Left lung (tissue), 10 donors: ENCODE measurements around the gene CPNE4. TPM values are rescaled to one million over a fixed set of nuclear protein-coding genes. Genes with fewer than 3 reads are reported as not detected.

Source experiments
- ATAC-seq: fragments of 200-7000 bp; cut with Tn5 transposase; one replicate; pipeline ENCODE4 v1.9.1; 2020; ENCODE audit warnings: moderate library complexity
- DNase-seq, 4 donors: peaks; one replicate each; pipeline ENCODE4 v3.0.0-alpha.2; 2013 to 2020
- H3K27ac ChIP-seq, 2 donors: fragments of 200-600 bp; sonication (generic) in 1 of 2; one replicate each; pipeline versions ENCODE4 v1.5.0 to v1.8.0; 2020 to 2021
- H3K27me3 ChIP-seq, 2 donors: fragments of 200-600 bp; sonication (generic) in 1 of 2; one replicate each; pipeline versions ENCODE4 v1.5.0 to v1.8.0; 2020 to 2021
- H3K36me3 ChIP-seq, 2 donors: fragments of 200-600 bp; sonication (generic) in 1 of 2; one replicate each; pipeline versions ENCODE4 v1.5.0 to v1.8.0; 2020 to 2021
- H3K4me1 ChIP-seq, 2 donors: fragments of 200-600 bp; one replicate each; pipeline ENCODE4 v1.8.0; 2021
- H3K4me3 ChIP-seq, 2 donors: fragments of 200-600 bp; sonication (generic) in 1 of 2; one replicate each; pipeline versions ENCODE4 v1.5.0 to v1.8.0; 2020 to 2021; ENCODE audit warnings: mild to moderate bottlenecking in 1 of 2
- H3K9me3 ChIP-seq, 2 donors: fragments of 200-600 bp; sonication (generic) in 1 of 2; one replicate each; pipeline versions ENCODE4 v1.5.0 to v1.8.0; 2020 to 2021
- intact Hi-C, 2 donors: fragments of 100-400 bp; cut with DNase I; formaldehyde crosslinking; loops; one replicate each; pipeline versions ENCODE4 v1.11.2 to v1.14.2; 2022
- polyA plus RNA-seq, 6 donors: library from polyadenylated mRNA; unstranded; fragments of 120-200 nt; gene quantifications; one replicate each; pipeline ENCODE4 v1.2.1, GENCODE V29; 2013; ENCODE audit not compliant: insufficient read length in 6 of 6
- total RNA-seq, 2 donors: library from RNA; stranded (reverse); fragmentation: NEBNext Ultra II Directional; extraction: Animal tissue kit (Norgen Biotek cat#: 25700); gene quantifications; one replicate each; pipeline ENCODE4 v1.2.1, GENCODE V29; 2021
- TF ChIP-seq, protein P1 (sequence below), 2 donors: fragments of 200-600 bp; sonication (generic) in 1 of 2; IDR thresholded peaks; one replicate each; pipeline versions ENCODE4 v1.5.0 to v1.8.0; 2021; ENCODE audit warnings: antibody characterized with exemption in 2 of 2
- donor health status: DM: no; HTN: yes; CAD: no.
- donor health status: DM: no; HTN: no; CAD: no.

The CPNE4 gene
- total and polyA plus RNA-seq, 8 donors: 0.24 to 2.1 (median 0.85) TPM

DNA sequence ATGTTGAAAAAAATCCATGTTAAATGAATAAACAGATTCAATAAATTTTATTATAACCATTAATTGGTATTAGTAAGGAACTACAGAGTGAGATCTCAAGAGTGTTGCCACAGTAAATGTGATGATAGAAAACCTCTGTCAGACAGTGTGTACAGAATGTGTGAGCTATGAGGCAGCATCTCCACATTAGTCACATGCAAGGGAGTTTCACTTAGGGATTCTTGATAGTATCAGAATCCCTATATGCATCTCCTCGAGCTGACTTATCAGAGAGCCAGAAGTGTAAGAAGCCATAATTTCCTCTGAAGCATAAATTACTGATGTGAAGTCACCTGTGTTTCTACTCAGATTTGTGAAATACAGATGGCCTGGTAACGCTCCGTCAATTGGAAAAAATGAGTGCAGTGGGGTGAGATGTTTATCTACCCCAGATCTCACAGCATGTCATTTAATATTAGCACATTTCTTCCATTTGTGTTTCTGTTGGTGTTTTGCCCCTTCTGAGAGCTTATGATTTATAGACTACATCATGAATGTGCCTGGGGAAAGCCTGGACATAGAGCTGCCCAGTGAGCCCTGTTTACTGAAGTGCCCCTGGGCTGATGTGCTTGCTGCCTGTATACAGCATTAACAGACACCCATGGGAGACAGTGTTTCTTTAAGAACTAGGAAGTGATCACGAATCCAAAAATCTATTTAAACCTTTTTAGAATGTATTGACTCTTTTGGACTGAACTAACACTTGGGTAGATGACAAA lies 262.4 kb downstream of the CPNE4 start:
- DNase-seq (no peak), ATAC-seq (no peak)
- intact Hi-C loops: no loop called here
- Histone ChIP-seq H3K4me3 (no peak overlapping the region), H3K27me3 (no peaks in the 10 kb centered on the region), H3K36me3 (no peaks in the 10 kb centered on the region), H3K27ac (no peak overlapping the region), H3K9me3 (no peaks in the 10 kb centered on the region), H3K4me1 (no peaks in the 10 kb centered on the region)
- TF ChIP-seq, protein P1, sequence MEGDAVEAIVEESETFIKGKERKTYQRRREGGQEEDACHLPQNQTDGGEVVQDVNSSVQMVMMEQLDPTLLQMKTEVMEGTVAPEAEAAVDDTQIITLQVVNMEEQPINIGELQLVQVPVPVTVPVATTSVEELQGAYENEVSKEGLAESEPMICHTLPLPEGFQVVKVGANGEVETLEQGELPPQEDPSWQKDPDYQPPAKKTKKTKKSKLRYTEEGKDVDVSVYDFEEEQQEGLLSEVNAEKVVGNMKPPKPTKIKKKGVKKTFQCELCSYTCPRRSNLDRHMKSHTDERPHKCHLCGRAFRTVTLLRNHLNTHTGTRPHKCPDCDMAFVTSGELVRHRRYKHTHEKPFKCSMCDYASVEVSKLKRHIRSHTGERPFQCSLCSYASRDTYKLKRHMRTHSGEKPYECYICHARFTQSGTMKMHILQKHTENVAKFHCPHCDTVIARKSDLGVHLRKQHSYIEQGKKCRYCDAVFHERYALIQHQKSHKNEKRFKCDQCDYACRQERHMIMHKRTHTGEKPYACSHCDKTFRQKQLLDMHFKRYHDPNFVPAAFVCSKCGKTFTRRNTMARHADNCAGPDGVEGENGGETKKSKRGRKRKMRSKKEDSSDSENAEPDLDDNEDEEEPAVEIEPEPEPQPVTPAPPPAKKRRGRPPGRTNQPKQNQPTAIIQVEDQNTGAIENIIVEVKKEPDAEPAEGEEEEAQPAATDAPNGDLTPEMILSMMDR (IDR thresholded peaks at IDR 0.05): no peak

- ATAC-seq: no peak
- TF ChIP-seq, protein P1 (IDR thresholded peaks at IDR 0.05): no peak
- H3K27ac ChIP-seq: no peak overlapping the region
Measured at GRCh38 chr3:131762981-131763564, 271.7 kb downstream of the CPNE4 start.

GRCh38 chr3:131756405-131756804 lies 278.4 kb downstream of the CPNE4 start:
- Histone ChIP-seq H3K9me3 (peaks cover 0 to 6% of the 10 kb centered on the region in 2 donors), H3K27me3 (no peaks in the 10 kb centered on the region), H3K4me3 (no peak overlapping the region), H3K4me1 (no peaks in the 10 kb centered on the region), H3K27ac (no peak overlapping the region), H3K36me3 (no peaks in the 10 kb centered on the region)
- ATAC-seq: no peak
- TF ChIP-seq, protein P1 (IDR thresholded peaks at IDR 0.05): no peak
- intact Hi-C loops: no loop called here
- no peak for DNase-seq

More at GRCh38 chr3:131762981-131763564, 271.7 kb downstream of the CPNE4 start:
- no peaks in the 10 kb centered on the region for H3K9me3 ChIP-seq
- intact Hi-C loops: no loop called here
- H3K36me3 ChIP-seq: no peaks in the 10 kb centered on the region
- no peaks in the 10 kb centered on the region for H3K27me3 ChIP-seq
- no peak for DNase-seq
- H3K4me1 ChIP-seq: no peaks in the 10 kb centered on the region
- no peak overlapping the region for H3K4me3 ChIP-seq

DNA sequence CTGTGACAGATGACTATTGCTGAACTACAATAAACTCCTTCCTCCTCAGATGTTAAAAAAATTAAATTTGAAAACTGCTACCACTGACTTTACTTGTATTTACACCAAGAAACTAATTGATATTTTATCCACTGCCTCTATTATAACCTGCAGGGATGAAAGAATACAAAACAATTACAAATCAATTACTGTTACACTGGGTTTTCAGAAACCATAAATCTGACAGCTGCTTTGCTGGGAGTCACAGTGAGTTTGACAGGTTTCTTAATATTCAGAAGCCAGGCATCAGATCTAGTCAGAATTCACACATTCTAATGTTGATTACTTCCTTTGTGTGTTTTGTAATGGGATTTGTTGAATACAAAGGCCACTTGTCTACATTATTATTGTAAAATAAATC lies 279.4 kb downstream of the CPNE4 start:
- H3K4me3 ChIP-seq: no peak overlapping the region
- H3K9me3 ChIP-seq: peaks cover 0 to 6% of the 10 kb centered on the region in 2 donors
- no peaks in the 10 kb centered on the region for H3K36me3 ChIP-seq
- H3K27ac ChIP-seq: no peak overlapping the region
- DNase-seq: no peak
- H3K4me1 ChIP-seq: no peaks in the 10 kb centered on the region
- intact Hi-C loops: no loop called here
- no peak for ATAC-seq
- TF ChIP-seq, protein P1 (IDR thresholded peaks at IDR 0.05): no peak
- H3K27me3 ChIP-seq: no peaks in the 10 kb centered on the region

DNA sequence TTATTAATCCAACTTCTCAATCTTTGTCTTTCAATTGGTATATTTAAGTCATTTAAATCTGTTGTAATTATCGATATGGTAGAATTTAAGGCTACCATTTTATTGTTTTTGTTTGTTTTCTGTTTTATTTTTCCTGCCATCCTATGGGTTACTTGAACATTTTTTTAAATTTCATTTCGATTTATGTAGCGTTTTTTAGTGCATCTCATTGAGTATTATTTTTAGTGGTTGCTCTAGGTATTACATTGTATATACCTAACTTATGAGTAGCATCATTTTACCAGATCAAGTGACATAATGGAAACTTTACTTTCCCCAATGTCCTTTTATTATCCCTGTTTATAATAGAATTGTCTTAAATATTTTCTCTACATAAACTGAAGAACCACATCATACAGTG lies 284.6 kb downstream of the CPNE4 start:
- ATAC-seq: no peak
- Histone ChIP-seq H3K4me1 (no peaks in the 10 kb centered on the region), H3K9me3 (no peaks in the 10 kb centered on the region), H3K27me3 (no peaks in the 10 kb centered on the region), H3K27ac (no peak overlapping the region), H3K36me3 (no peaks in the 10 kb centered on the region), H3K4me3 (no peak overlapping the region)
- intact Hi-C loops: no loop called here
- TF ChIP-seq, protein P1 (IDR thresholded peaks at IDR 0.05): no peak
- DNase-seq: no peak
